Caco-2 (cell line): Measurements from ENCODE around the gene ANKRD40CL. TPM values are rescaled to one million over a fixed set of nuclear protein-coding genes. Genes with fewer than 3 reads are reported as not detected.

Source experiments
- BruUV-seq: library from RNA; stranded (reverse); fragments of 400-500 nt; replicated peaks from 2 replicates; lab custom pipeline; 2021; lab: Mats Ljungman, UMichigan
- CTCF ChIA-PET: fragments of 300-600 bp; sonication (Branson Sonifier 250); formaldehyde crosslinking; loops from one replicate; lab custom pipeline; 2022; ENCODE audit warnings: antibody characterized with exemption; lab: Charles Lee
- POLR2A ChIA-PET: fragments of 300-600 bp; sonication (Branson Sonifier 250); formaldehyde crosslinking; loops from one replicate; lab custom pipeline; 2022; ENCODE audit warnings: antibody characterized with exemption; lab: Charles Lee
- DNase-seq, 2 experiments: peaks; one replicate each; pipeline versions ENCODE4 v3.0.0 to v3.0.0-alpha.2; 2020 to 2022
- H3K27me3 ChIP-seq: replicated peaks from 2 replicates; pipeline ENCODE4 v1.6.0; 2011; ENCODE audit warnings: low read length; ENCODE audit not compliant: control insufficient read depth, insufficient read depth
- H3K36me3 ChIP-seq: 2 replicates; pipeline ENCODE4 v1.5.1; 2011; ENCODE audit warnings: low read length; ENCODE audit not compliant: control insufficient read depth, insufficient read depth
- H3K4me1 ChIP-seq: fragments of 250-450 bp; sonication (Bioruptor Pico); 2 replicates; pipeline ENCODE4 v1.5.1; 2020; ENCODE audit warnings: mild to moderate bottlenecking
- H3K4me3 ChIP-seq: 2 replicates; pipeline ENCODE4 v1.5.1; 2011; ENCODE audit warnings: low read depth, mild to moderate bottlenecking, control low read depth, low read length
- H3K9me3 ChIP-seq: fragments of 250-450 bp; sonication (Bioruptor Pico); 2 replicates; pipeline ENCODE4 v1.5.1; 2020; ENCODE audit warnings: mild to moderate bottlenecking, moderate library complexity
- H3K27ac Mint-ChIP-seq: one replicate; pipeline ENCODE4 v1.8.0; 2022; ENCODE audit warnings: mixed read lengths; ENCODE audit not compliant: unreplicated experiment
- H3K27me3 Mint-ChIP-seq: one replicate; pipeline ENCODE4 v1.8.0; 2022; ENCODE audit warnings: mixed read lengths; ENCODE audit not compliant: insufficient read depth, unreplicated experiment
- H3K36me3 Mint-ChIP-seq: one replicate; pipeline ENCODE4 v1.8.0; 2022; ENCODE audit warnings: mild to moderate bottlenecking, mixed read lengths; ENCODE audit not compliant: insufficient read depth, unreplicated experiment
- H3K4me1 Mint-ChIP-seq: one replicate; pipeline ENCODE4 v1.8.0; 2022; ENCODE audit warnings: low read depth, mixed read lengths; ENCODE audit not compliant: unreplicated experiment
- H3K4me3 Mint-ChIP-seq: one replicate; pipeline ENCODE4 v1.8.0; 2022; ENCODE audit warnings: mild to moderate bottlenecking, moderate library complexity, mixed read lengths; ENCODE audit not compliant: unreplicated experiment
- H3K9me3 Mint-ChIP-seq: one replicate; pipeline ENCODE4 v1.8.0; 2022; ENCODE audit warnings: mixed read lengths; ENCODE audit not compliant: unreplicated experiment
- CTCF ChIP-seq, 2 experiments: fragments of 200-600 bp in 1 of 2; IDR thresholded peaks; 1 replicate in 1 of 2; 2 replicates in 1 of 2; pipeline versions ENCODE4 v1.5.1 to v1.8.0; 2011 to 2022; ENCODE audit warnings: antibody characterized with exemption in 1 of 2, control low read depth in 1 of 2, inconsistent platforms in 1 of 2, low read depth in 1 of 2, low read length in 1 of 2, mild to moderate bottlenecking in 1 of 2, moderate library complexity in 1 of 2; ENCODE audit not compliant: insufficient read depth in 1 of 2, severe bottlenecking in 1 of 2, unreplicated experiment in 1 of 2
- intact Hi-C: fragments of 100-400 bp; cut with micrococcal nuclease; formaldehyde crosslinking; loops from one replicate; pipeline ENCODE4 v1.10.0; 2022; ENCODE audit not compliant: unreplicated experiment
- total RNA-seq: library from RNA; stranded (reverse); gene quantifications from 2 replicates; pipeline ENCODE4 v1.2.3, GENCODE V29; 2022

The ANKRD40CL gene
- total RNA-seq, 1 experiment from 2014 or later, result 11.2 TPM

- POLR2A ChIA-PET, result no interaction called here
- no peak overlapping the region for H3K4me3 Mint-ChIP-seq
- Histone ChIP-seq H3K36me3 (no peaks in the 10 kb centered on the region), H3K4me1 (no peaks in the 10 kb centered on the region), H3K27me3 (no peaks in the 10 kb centered on the region), H3K9me3 (no peaks in the 10 kb centered on the region), H3K4me3 (no peak overlapping the region)
- H3K36me3 Mint-ChIP-seq, result no peaks in the 10 kb centered on the region
- no TSS peak for BruUV-seq
- intact Hi-C loops, result loop anchor here (10.0 kb wide), 1 partner anchor 58 kb away; no protein-coding TSS in a partner anchor
- TF ChIP-seq CTCF (IDR thresholded peaks at IDR 0.05; ENCODE audit: insufficient read depth in 1 of 2, low read depth in 1 of 2, low read length in 1 of 2, severe bottlenecking in 1 of 2, unreplicated experiment in 1 of 2), result no peak
- CTCF ChIA-PET, result no interaction called here
- DNase-seq, result no peak
- peaks cover 7% of the 10 kb centered on the region for H3K4me1 Mint-ChIP-seq
- no peak overlapping the region for H3K27ac Mint-ChIP-seq
- no peaks in the 10 kb centered on the region for H3K9me3 Mint-ChIP-seq
- no peaks in the 10 kb centered on the region for H3K27me3 Mint-ChIP-seq
Observed at GRCh38 chr17:50793007-50793406, 25.7 kb upstream of the ANKRD40CL start.

- intact Hi-C loops, result loop anchor here (10.0 kb wide), 1 partner anchor 57 kb away; no protein-coding TSS in a partner anchor
- H3K4me3 Mint-ChIP-seq, result no peak overlapping the region
- Histone ChIP-seq H3K9me3 (no peaks in the 10 kb centered on the region), H3K4me1 (no peaks in the 10 kb centered on the region), H3K27me3 (no peaks in the 10 kb centered on the region), H3K4me3 (no peak overlapping the region), H3K36me3 (no peaks in the 10 kb centered on the region)
- H3K36me3 Mint-ChIP-seq, result no peaks in the 10 kb centered on the region
- BruUV-seq, result no TSS peak
- DNase-seq, result no peak
- ChIA-PET POLR2A (no interaction called here), CTCF (interaction anchor here (0.6 to 0.9 kb wide), 4 partner anchors 9 to 272 kb away, joined by 3 to 4 read pairs (median 3); no protein-coding TSS in a partner anchor)
- H3K9me3 Mint-ChIP-seq, result no peaks in the 10 kb centered on the region
- H3K27me3 Mint-ChIP-seq, result no peaks in the 10 kb centered on the region
- TF ChIP-seq CTCF (IDR thresholded peaks at IDR 0.05; ENCODE audit: insufficient read depth in 1 of 2, low read depth in 1 of 2, low read length in 1 of 2, severe bottlenecking in 1 of 2, unreplicated experiment in 1 of 2), result no peak
- peaks cover 7% of the 10 kb centered on the region for H3K4me1 Mint-ChIP-seq
- no peak overlapping the region for H3K27ac Mint-ChIP-seq
Observed at GRCh38 chr17:50792132-50792531, 24.8 kb upstream of the ANKRD40CL start.

- Histone ChIP-seq H3K4me1 (no peaks in the 10 kb centered on the region), H3K36me3 (no peaks in the 10 kb centered on the region), H3K27me3 (no peaks in the 10 kb centered on the region), H3K4me3 (no peak overlapping the region), H3K9me3 (no peaks in the 10 kb centered on the region)
- ChIA-PET CTCF (interaction anchor here (0.6 to 1.0 kb wide), 3 partner anchors 8 to 51 kb away, joined by 3 to 4 read pairs (median 4); no protein-coding TSS in a partner anchor), POLR2A (no interaction called here)
- no peak for DNase-seq
- no TSS peak for BruUV-seq
- Mint-ChIP-seq H3K9me3 (no peaks in the 10 kb centered on the region), H3K4me1 (peaks cover 7% of the 10 kb centered on the region), H3K27ac (peak overlapping the region; percentile 1), H3K4me3 (no peak overlapping the region), H3K36me3 (no peaks in the 10 kb centered on the region), H3K27me3 (no peaks in the 10 kb centered on the region)
- no peak for TF ChIP-seq CTCF (IDR thresholded peaks at IDR 0.05; ENCODE audit: insufficient read depth in 1 of 2, low read depth in 1 of 2, low read length in 1 of 2, severe bottlenecking in 1 of 2, unreplicated experiment in 1 of 2)
- intact Hi-C loops, result loop anchor here (10.0 kb wide), 1 partner anchor 56 kb away; no protein-coding TSS in a partner anchor
Observed at GRCh38 chr17:50790618-50791017, 23.3 kb upstream of the ANKRD40CL start.
